MM.1S (cell line): ENCODE measurements around the gene SH3PXD2A.

Experiments used
- DNase-seq: peaks from one replicate; pipeline ENCODE4 v3.0.0-alpha.2; 2015
- H2AFZ ChIP-seq: fragments of 300-600 bp; sonication (generic); 2 replicates; pipeline ENCODE4 v1.6.0; 2016; ENCODE audit warnings: antibody characterized with exemption, low read length
- H3F3A ChIP-seq: fragments of 300-600 bp; sonication (generic); 2 replicates; pipeline ENCODE4 v1.6.1; 2016; ENCODE audit warnings: mild to moderate bottlenecking, antibody characterized with exemption, low read length, moderate library complexity, mixed read lengths; ENCODE audit not compliant: insufficient read depth
- H3K27ac ChIP-seq: fragments of 300-600 bp; sonication (generic); 2 replicates; pipeline ENCODE4 v1.5.1; 2016; ENCODE audit warnings: mild to moderate bottlenecking, low read length
- H3K27me3 ChIP-seq: fragments of 300-600 bp; sonication (generic); replicated peaks from 2 replicates; pipeline ENCODE4 v1.6.0; 2016; ENCODE audit warnings: low read length; ENCODE audit not compliant: insufficient read depth
- H3K36me3 ChIP-seq: fragments of 300-600 bp; sonication (generic); replicated peaks from 2 replicates; pipeline ENCODE4 v1.6.1; 2016; ENCODE audit warnings: mild to moderate bottlenecking, low read length, mixed read lengths; ENCODE audit not compliant: insufficient read depth
- H3K4me1 ChIP-seq: fragments of 300-600 bp; sonication (generic); 2 replicates; pipeline ENCODE4 v1.6.1; 2016; ENCODE audit warnings: low read length, mixed read lengths
- H3K4me2 ChIP-seq: fragments of 300-600 bp; sonication (generic); 2 replicates; pipeline ENCODE4 v1.6.0; 2016; ENCODE audit warnings: low read depth, low read length
- H3K4me3 ChIP-seq: fragments of 300-600 bp; sonication (generic); 2 replicates; pipeline ENCODE4 v1.5.1; 2016; ENCODE audit warnings: low read length, mixed read lengths
- H3K79me2 ChIP-seq: fragments of 300-600 bp; sonication (generic); 2 replicates; pipeline ENCODE4 v1.6.1; 2016; ENCODE audit warnings: mixed run types, low read length, mixed read lengths
- H3K9ac ChIP-seq: fragments of 300-600 bp; sonication (generic); 2 replicates; pipeline ENCODE4 v1.6.1; 2016; ENCODE audit warnings: low read length, mixed read lengths
- H3K9me2 ChIP-seq: fragments of 300-600 bp; sonication (generic); replicated peaks from 2 replicates; pipeline ENCODE4 v1.6.1; 2016; ENCODE audit warnings: mild to moderate bottlenecking, low read length, mixed read lengths; ENCODE audit not compliant: insufficient read depth
- H3K9me3 ChIP-seq: fragments of 300-600 bp; sonication (generic); replicated peaks from 2 replicates; pipeline ENCODE4 v1.6.1; 2016; ENCODE audit warnings: mild to moderate bottlenecking, low read length, mixed read lengths; ENCODE audit not compliant: insufficient read depth
- H4K20me1 ChIP-seq: fragments of 300-600 bp; sonication (generic); 2 replicates; pipeline ENCODE4 v1.6.1; 2016; ENCODE audit warnings: mild to moderate bottlenecking, low read length, moderate library complexity, mixed read lengths; ENCODE audit not compliant: insufficient read depth
- EZH2 ChIP-seq: fragments of 300-600 bp; sonication (generic); optimal IDR thresholded peaks from 2 replicates; pipeline ENCODE3; 2017; ENCODE audit warnings: low read depth, mild to moderate bottlenecking, antibody characterized with exemption, low read length, mixed read lengths
- EZH2phosphoT487 ChIP-seq: fragments of 300-600 bp; sonication (generic); IDR thresholded peaks from 2 replicates; pipeline ENCODE4 v1.6.1; 2018; ENCODE audit warnings: antibody characterized with exemption, low read length
- TF ChIP-seq, protein P1 (sequence below): fragments of 300-600 bp; sonication (generic); IDR thresholded peaks from 2 replicates; pipeline ENCODE4 v1.5.1; 2016; ENCODE audit warnings: antibody characterized with exemption, low read length, mixed read lengths

The SH3PXD2A gene

DNA sequence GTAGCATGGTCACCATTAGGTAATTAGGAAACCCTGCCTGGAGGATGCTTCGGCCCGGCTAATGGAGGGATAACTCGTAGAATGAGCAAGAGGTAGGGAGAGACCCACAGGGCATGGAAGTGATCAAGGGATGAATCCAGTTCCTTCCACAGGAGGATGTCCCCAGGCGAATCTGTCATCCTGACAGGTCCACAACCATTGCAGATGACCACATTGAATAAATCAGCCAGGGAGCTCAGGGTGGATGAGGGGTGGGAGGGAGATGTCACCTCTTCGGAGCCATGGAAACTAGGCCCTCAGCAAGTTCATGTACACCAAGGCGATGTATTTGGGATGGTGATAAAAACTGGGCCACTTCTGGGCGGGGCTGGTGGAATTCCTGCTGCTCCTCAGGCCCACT lies 28.5 kb downstream of the SH3PXD2A start:
- H3K36me3 ChIP-seq = no peaks in the 10 kb centered on the region
- H3K9ac ChIP-seq = no peak overlapping the region
- H3K4me1 ChIP-seq = no peaks in the 10 kb centered on the region
- no peaks in the 10 kb centered on the region for H3K9me2 ChIP-seq
- no peak overlapping the region for H2AFZ ChIP-seq
- DNase-seq = no peak
- no peaks in the 10 kb centered on the region for H4K20me1 ChIP-seq
- H3K4me2 ChIP-seq = no peak overlapping the region
- H3K9me3 ChIP-seq = no peaks in the 10 kb centered on the region
- no peak for TF ChIP-seq EZH2
- TF ChIP-seq, protein P1, sequence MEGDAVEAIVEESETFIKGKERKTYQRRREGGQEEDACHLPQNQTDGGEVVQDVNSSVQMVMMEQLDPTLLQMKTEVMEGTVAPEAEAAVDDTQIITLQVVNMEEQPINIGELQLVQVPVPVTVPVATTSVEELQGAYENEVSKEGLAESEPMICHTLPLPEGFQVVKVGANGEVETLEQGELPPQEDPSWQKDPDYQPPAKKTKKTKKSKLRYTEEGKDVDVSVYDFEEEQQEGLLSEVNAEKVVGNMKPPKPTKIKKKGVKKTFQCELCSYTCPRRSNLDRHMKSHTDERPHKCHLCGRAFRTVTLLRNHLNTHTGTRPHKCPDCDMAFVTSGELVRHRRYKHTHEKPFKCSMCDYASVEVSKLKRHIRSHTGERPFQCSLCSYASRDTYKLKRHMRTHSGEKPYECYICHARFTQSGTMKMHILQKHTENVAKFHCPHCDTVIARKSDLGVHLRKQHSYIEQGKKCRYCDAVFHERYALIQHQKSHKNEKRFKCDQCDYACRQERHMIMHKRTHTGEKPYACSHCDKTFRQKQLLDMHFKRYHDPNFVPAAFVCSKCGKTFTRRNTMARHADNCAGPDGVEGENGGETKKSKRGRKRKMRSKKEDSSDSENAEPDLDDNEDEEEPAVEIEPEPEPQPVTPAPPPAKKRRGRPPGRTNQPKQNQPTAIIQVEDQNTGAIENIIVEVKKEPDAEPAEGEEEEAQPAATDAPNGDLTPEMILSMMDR = no peak
- TF ChIP-seq EZH2phosphoT487 = no peak
- H3F3A ChIP-seq = no peaks in the 10 kb centered on the region
- H3K79me2 ChIP-seq = no peaks in the 10 kb centered on the region
- no peak overlapping the region for H3K4me3 ChIP-seq
- no peaks in the 10 kb centered on the region for H3K27me3 ChIP-seq
- no peak overlapping the region for H3K27ac ChIP-seq

DNA sequence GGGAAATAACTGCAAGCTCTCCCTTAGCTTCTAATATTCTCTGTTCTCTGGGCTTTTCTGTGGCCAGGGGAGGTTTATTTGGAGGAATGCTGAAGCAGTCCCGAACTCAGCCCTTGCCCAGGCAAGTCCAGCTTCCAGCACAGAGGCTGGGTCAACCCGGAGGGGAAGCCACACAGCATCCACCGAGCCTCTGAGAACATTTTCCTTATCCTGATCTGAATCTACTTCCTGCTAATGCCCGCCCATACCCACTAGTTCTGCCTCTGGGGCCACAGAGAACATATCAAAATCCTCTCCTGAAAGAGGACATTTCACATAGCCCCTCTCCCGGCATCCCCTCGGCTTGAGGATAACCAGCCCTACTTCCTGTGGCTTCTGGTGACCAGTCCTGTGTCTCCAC lies 31.1 kb downstream of the SH3PXD2A start:
- no peak overlapping the region for H3K9ac ChIP-seq
- H3K79me2 ChIP-seq = no peaks in the 10 kb centered on the region

DNA sequence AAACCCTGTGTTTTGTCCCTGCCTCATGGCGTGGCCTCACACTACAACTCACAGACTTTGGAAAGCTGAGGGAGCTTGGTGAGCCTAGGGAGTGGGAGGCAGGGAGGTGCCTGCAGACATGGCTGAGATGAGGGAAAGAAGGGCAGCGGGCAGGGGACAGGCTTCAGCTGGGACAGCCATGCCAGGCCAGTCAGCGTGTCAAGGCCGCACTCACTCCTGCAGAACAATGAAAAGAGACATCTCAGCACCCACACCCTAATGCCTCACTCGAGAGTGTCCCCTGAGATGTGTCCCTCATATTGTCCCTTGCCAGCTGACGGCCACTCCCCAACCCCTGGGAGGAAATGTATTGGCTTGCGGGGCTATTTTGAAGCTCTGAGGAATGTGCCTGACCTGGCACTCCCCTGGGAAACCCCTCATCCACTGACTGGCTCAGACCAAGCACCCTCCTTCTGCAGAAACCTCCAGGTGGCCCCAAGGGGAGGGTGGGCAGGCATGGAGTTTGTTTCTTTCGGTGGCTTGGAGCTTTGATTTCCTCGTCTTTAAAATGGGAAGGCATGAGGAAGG lies 31.6 kb downstream of the SH3PXD2A start:
- Histone ChIP-seq H3K36me3 (no peaks in the 10 kb centered on the region), H3K9me2 (no peaks in the 10 kb centered on the region), H3F3A (no peaks in the 10 kb centered on the region), H3K4me2 (no peak overlapping the region), H3K27ac (no peak overlapping the region), H4K20me1 (no peaks in the 10 kb centered on the region), H3K4me1 (no peaks in the 10 kb centered on the region), H3K9me3 (no peaks in the 10 kb centered on the region), H2AFZ (no peak overlapping the region), H3K27me3 (no peaks in the 10 kb centered on the region), H3K79me2 (no peaks in the 10 kb centered on the region), H3K9ac (no peak overlapping the region), H3K4me3 (no peak overlapping the region)
- TF ChIP-seq EZH2phosphoT487 (no peak), EZH2 (no peak)
- TF ChIP-seq, protein P1 = no peak
- DNase-seq = no peak

More for the DNA sequence above, 31.1 kb downstream of the SH3PXD2A start:
- H3K27ac ChIP-seq = no peak overlapping the region
- H3F3A ChIP-seq = no peaks in the 10 kb centered on the region
- TF ChIP-seq EZH2 = no peak
- TF ChIP-seq, protein P1 = no peak
- TF ChIP-seq EZH2phosphoT487 = no peak
- no peaks in the 10 kb centered on the region for H4K20me1 ChIP-seq
- DNase-seq = no peak
- H2AFZ ChIP-seq = no peak overlapping the region
- H3K4me1 ChIP-seq = no peaks in the 10 kb centered on the region
- no peaks in the 10 kb centered on the region for H3K9me2 ChIP-seq
- no peaks in the 10 kb centered on the region for H3K9me3 ChIP-seq
- H3K36me3 ChIP-seq = no peaks in the 10 kb centered on the region
- no peak overlapping the region for H3K4me3 ChIP-seq
- H3K27me3 ChIP-seq = no peaks in the 10 kb centered on the region
- no peak overlapping the region for H3K4me2 ChIP-seq
